Activated CD4-positive, alpha-beta T cell treated with anti-CD3 and anti-CD28 coated beads for 48 hours (primary cell): Measurements from ENCODE around the gene MRPS21.

ENCODE experiments used
- DNase-seq: peaks from one replicate; pipeline ENCODE4 v3.0.0-alpha.2; 2020

Gene MRPS21

GRCh38 chr1:150293433-150294253 lies at the start of gene MRPS21:
TSS of gene MRPS21 (plus strand) at chr1:150293861. CDS start at chr1:150294367, 506 bp downstream.
- peak; percentile 92 for DNase-seq

- DNase-seq = no peak
Observed at GRCh38 chr1:150249936-150250335, 43.7 kb upstream of the MRPS21 start.

GRCh38 chr1:150256198-150256553 lies 37.5 kb upstream of the MRPS21 start:
- no peak for DNase-seq

- DNase-seq = no peak
Observed at GRCh38 chr1:150256554-150257341, 36.9 kb upstream of the MRPS21 start.

GRCh38 chr1:150257624-150258585 lies 35.8 kb upstream of the MRPS21 start, which contains the start of gene CA14:
TSS of gene CA14 (plus strand) at chr1:150257774. CDS start at chr1:150258129, 355 bp downstream.
- no peak for DNase-seq

GRCh38 chr1:150259217-150259616 lies 34.4 kb upstream of the MRPS21 start:
- DNase-seq = no peak

- DNase-seq = no peak
Observed at GRCh38 chr1:150259758-150260669, 33.6 kb upstream of the MRPS21 start.

- no peak for DNase-seq
Observed at GRCh38 chr1:150261367-150261766, 32.3 kb upstream of the MRPS21 start.

- DNase-seq = no peak
Observed at GRCh38 chr1:150262388-150263320, 31.0 kb upstream of the MRPS21 start.

GRCh38 chr1:150263549-150263948 lies 30.1 kb upstream of the MRPS21 start:
- no peak for DNase-seq

- DNase-seq = no peak
Observed at GRCh38 chr1:150267896-150268295, 25.8 kb upstream of the MRPS21 start.

GRCh38 chr1:150268340-150268704 lies 25.3 kb upstream of the MRPS21 start:
- peak; percentile 44 for DNase-seq

GRCh38 chr1:150268705-150269403 lies 24.8 kb upstream of the MRPS21 start, which contains the start of gene APH1A:
TSS of gene APH1A (minus strand) at chr1:150269016. CDS start at chr1:150268810, 206 bp downstream.
- peak; percentile 97 for DNase-seq

GRCh38 chr1:150269451-150269850 lies 24.2 kb upstream of the MRPS21 start:
- no peak for DNase-seq

GRCh38 chr1:150271291-150271959 lies 22.2 kb upstream of the MRPS21 start:
- DNase-seq = no peak

GRCh38 chr1:150273311-150273710 lies 20.4 kb upstream of the MRPS21 start:
- DNase-seq = no peak

- no peak for DNase-seq
Observed at GRCh38 chr1:150280138-150280707, 13.4 kb upstream of the MRPS21 start.

GRCh38 chr1:150281221-150281757 lies 12.4 kb upstream of the MRPS21 start:
- peak; percentile 71 for DNase-seq
